HepG2 (cell line): ENCODE results near the gene LRRC8E. TPM values are rescaled to one million over a fixed set of nuclear protein-coding genes. Genes with fewer than 3 reads are reported as not detected.

Source experiments
- ASH2L ChIP-seq: fragments of 300-600, 200-600 bp; sonication (generic); IDR thresholded peaks from 2 replicates; pipeline ENCODE4 v1.7.0; 2017; ENCODE audit warnings: low read depth, mild to moderate bottlenecking, moderate library complexity, mixed read lengths, low read length; ENCODE audit not compliant: insufficient read length
- CBFB ChIP-seq: sonication (generic); formaldehyde crosslinking; IDR thresholded peaks from 2 replicates; pipeline ENCODE4 v1.4.0; 2020; ENCODE audit warnings: missing genetic modification reagents
- DMAP1 ChIP-seq: IDR thresholded peaks from 2 replicates; pipeline ENCODE4 v1.6.1; 2016
- PRDM15 ChIP-seq: sonication (generic); formaldehyde crosslinking; IDR thresholded peaks from 2 replicates; pipeline ENCODE4 v1.4.0; 2020; ENCODE audit warnings: missing genetic modification reagents
- PREB ChIP-seq: sonication (generic); formaldehyde crosslinking; IDR thresholded peaks from 2 replicates; pipeline ENCODE4 v1.4.0; 2020; ENCODE audit warnings: missing genetic modification reagents
- RAD21 ChIP-seq: fragments of 450-650 bp; formaldehyde crosslinking; IDR thresholded peaks from 2 replicates; pipeline ENCODE4 v1.5.0; 2020; ENCODE audit warnings: mild to moderate bottlenecking
- RAD51 ChIP-seq: fragments of 450-650 bp; IDR thresholded peaks from 2 replicates; pipeline ENCODE4 v1.6.1; 2016; ENCODE audit warnings: borderline replicate concordance
- SMYD3 ChIP-seq: sonication (generic); formaldehyde crosslinking; IDR thresholded peaks from 2 replicates; pipeline ENCODE4 v1.8.1; 2023; ENCODE audit warnings: mild to moderate bottlenecking, missing genetic modification reagents
- ZBTB10 ChIP-seq: sonication (generic); formaldehyde crosslinking; IDR thresholded peaks from 2 replicates; pipeline ENCODE4 v1.4.0; 2020; ENCODE audit warnings: missing genetic modification reagents, borderline replicate concordance
- ZNF274 ChIP-seq: sonication (generic); formaldehyde crosslinking; IDR thresholded peaks from 2 replicates; pipeline ENCODE4 v1.5.1; 2020; ENCODE audit warnings: mild to moderate bottlenecking, missing genetic modification reagents
- ZNF326 ChIP-seq: sonication (generic); formaldehyde crosslinking; IDR thresholded peaks from 2 replicates; pipeline ENCODE4 v1.4.0; 2020; ENCODE audit warnings: missing genetic modification reagents, borderline replicate concordance
- ZNF567 ChIP-seq: sonication (generic); formaldehyde crosslinking; IDR thresholded peaks from 2 replicates; pipeline ENCODE4 v1.8.1; 2023; ENCODE audit warnings: mild to moderate bottlenecking, missing genetic modification reagents, borderline replicate concordance
- polyA plus RNA-seq, 8 experiments: library from polyadenylated mRNA; depleted of rRNA in 3 of 8; stranded (reverse) in 7 of 8; unstranded in 1 of 8; fragments of >200 nt; fragmentation: Illumina TruSeq in 4 of 8; extraction: Trizol in 4 of 8; gene quantifications; 2 replicates each; pipeline versions ENCODE4 v1.2.1 to v1.2.3, GENCODE V29; 2011 to 2016; ENCODE audit warnings: low read depth in 4 of 8, missing spikeins in 1 of 8, mixed read lengths in 1 of 8; ENCODE audit not compliant: insufficient read depth in 1 of 8
- total RNA-seq, 5 experiments: library from RNA; depleted of rRNA; stranded (reverse); fragments of >200 nt; fragmentation: Illumina TruSeq; extraction: Trizol; gene quantifications; 2 replicates each; pipeline ENCODE4 v1.2.3, GENCODE V29; 2016; ENCODE audit warnings: low read depth in 1 of 5

Gene LRRC8E
- total and polyA plus RNA-seq, 2 of the 13 experiments (the other 11 are each of a cell fraction or from before 2014, with no cell fraction given): 8.0 to 10.3 TPM

GRCh38 chr19:7926021-7926726, 37.9 kb downstream of the LRRC8E start, which contains the start of gene CTXN1 (continued):
- TF ChIP-seq PRDM15 (CRISPR knock-in tag): no peak
- no peak for TF ChIP-seq DMAP1 (CRISPR knock-in tag)
- no peak for TF ChIP-seq ZBTB10
- no peak for TF ChIP-seq RAD51
- no peak for TF ChIP-seq ZNF326 (CRISPR knock-in tag)
- no peak for TF ChIP-seq CBFB (CRISPR knock-in tag)
- TF ChIP-seq ZNF567 (CRISPR knock-in tag): no peak
- TF ChIP-seq ZNF274 (CRISPR knock-in tag): no peak
- 0 out of 2 replicates have a peak, but pooled peaks have one; percentile 20 for TF ChIP-seq RAD21 (CRISPR knock-in tag)
- no peak for TF ChIP-seq PREB (CRISPR knock-in tag)
- no peak for TF ChIP-seq ASH2L
- TF ChIP-seq SMYD3 (CRISPR knock-in tag): no peak
